Left ventricle myocardium superior (tissue), 1 donor: Measurements from ENCODE around the gene TRPT1. TPM values are rescaled to one million over a fixed set of nuclear protein-coding genes. Genes with fewer than 3 reads are reported as not detected.
A peak's percentile ranks its signal among the peaks of the same experiment; 100 is the strongest.

Source experiments
- ATAC-seq: fragments of 200-7000 bp; cut with Tn5 transposase; one replicate; pipeline ENCODE4 v1.9.1; 2020; ENCODE audit warnings: mild to moderate bottlenecking, moderate library complexity
- DNase-seq: peaks from one replicate; pipeline ENCODE4 v3.0.0-alpha.2; 2020
- intact Hi-C: fragments of 100-400 bp; cut with micrococcal nuclease; formaldehyde crosslinking; loops from one replicate; pipeline ENCODE4 v1.11.0; 2022
- total RNA-seq: library from RNA; stranded (reverse); fragmentation: NEBNext Ultra II Directional; extraction: Animal tissue kit (Norgen Biotek cat#: 25700); gene quantifications from one replicate; pipeline ENCODE4 v1.2.1, GENCODE V29; 2021
- donor health status: DM: no; HTN: yes; CAD: no; lungs with severe emphysema.

TRPT1 gene
- total RNA-seq, 1 donor from 2014 or later: 84.9 TPM

DNA sequence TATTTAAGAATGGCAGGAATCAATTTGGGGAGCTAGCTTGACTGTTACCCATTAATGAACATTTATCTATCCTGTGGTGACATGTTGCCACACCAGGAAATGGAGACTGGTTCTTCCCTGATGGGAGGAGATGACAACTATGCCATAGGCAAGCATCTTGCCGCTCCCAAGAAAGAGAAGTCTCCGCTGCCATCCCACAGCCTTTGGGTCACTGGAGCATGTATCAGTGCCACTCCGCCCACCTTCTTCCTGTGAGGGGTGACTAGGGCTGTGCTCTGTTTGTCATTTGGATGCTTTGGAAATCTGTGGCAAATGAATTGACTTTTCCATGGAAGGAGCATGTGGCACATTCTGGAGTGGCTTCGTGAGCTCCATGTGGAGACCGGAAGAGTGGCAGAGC is 33.6 kb downstream of the TRPT1 start:
- no peak for DNase-seq
- ATAC-seq: no peak
- intact Hi-C loops: no loop called here

DNA sequence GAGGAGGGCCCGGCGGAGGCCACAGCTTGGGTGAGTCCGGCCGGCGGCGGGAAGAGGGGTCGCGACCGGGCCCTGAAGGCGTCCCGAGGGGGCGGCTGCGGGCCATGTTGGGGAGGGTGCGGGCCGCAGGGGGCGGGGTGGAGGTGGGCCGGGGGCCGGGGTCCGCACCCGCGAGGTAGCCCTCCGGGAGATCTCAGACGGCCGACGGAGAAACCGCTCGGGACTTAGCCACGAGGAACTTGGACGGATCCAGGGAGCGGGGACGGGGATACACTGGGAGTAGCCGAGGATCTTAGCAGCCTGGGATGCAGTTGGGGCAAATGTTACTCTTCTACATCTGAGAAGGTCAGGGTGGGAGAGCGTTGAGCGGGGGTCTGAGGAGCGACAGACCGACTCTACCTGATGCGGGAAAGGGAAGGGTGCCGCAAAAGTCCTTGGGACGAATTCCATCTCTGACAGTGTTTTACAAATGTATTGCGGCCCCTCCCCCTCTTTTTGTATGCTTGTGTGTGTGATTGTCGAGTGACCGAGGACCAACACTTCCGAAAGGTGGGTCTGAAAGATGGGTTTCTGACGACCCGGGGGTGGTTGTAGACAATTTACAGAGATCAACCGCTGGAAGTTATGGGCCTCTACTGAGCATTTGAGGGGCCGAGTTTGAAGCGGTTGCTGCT is 39.4 kb downstream of the TRPT1 start:
- intact Hi-C loops: no loop called here
- ATAC-seq: no peak
- no peak for DNase-seq

DNA sequence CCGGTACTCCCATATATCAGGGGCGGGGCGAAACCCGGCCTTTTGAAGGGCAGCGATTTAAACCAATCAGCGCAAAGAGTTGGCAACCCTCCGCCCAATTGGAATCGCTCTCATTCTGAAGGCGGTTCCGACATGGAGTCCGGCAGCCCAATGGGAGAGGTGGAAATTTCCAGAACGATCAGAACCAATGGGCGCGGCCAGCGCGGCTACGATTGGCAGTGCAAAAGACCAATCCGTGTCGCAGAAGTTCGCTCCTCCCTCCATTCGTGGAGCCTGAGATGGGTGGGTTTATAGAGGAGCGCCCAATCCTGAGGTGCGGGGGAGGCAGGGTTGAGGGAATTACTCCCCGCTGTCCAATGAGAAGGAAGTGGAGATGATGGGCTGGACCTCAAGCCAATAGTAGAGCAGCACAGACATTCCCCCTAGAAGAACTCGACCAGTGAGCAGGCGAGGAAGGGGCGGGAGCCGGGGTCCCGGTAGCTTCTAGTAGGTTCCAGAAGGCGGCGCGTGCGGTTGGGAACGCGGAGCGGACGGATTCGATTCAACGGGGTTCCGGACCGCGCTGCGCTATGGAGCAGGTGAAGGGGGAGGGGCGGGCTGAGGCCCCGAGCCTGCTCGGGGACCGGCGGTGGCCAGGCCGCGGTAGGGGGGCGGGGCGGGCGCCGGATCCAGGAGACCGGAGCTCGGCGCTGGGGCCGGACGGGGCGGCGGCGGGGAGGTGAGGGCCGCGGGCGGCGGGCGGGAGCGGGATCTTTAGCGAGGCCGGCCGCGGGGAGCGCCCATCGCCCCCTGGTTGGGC is 40.1 kb downstream of the TRPT1 start, which contains the start of gene STIP1:
TSS of gene STIP1 (plus strand) at position 479 of the 799 bp plus-strand sequence. CDS start at position 570, 91 bp downstream.
- intact Hi-C loops: no loop called here
- peak; percentile 88 for ATAC-seq

GRCh38 chr11:64185175-64185692 is 40.8 kb downstream of the TRPT1 start:
- peak; percentile 57 for ATAC-seq
- peak; percentile 92 for DNase-seq
- intact Hi-C loops: no loop called here

More for the DNA sequence above, 40.1 kb downstream of the TRPT1 start, which contains the start of gene STIP1:
- peak; percentile 98 for DNase-seq

DNA sequence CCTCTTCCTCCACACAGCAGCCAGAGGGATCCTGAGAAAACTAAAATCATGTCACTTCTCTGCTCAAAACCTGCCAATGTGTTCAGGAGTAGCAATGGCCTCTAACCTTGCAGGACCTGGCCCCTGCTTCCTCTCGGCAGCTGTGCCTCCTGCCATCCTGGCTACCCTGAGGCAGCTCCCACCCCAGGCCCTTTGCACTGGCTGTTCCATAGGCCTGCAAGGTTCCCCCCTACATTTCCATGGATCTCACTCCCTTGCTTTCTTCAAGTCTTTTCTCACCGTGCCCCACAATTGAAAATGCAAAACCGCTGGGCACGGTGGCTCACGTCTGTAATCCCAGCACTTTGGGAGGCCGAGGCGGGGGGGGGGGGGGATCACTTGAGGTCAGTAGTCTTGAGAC is 42.1 kb downstream of the TRPT1 start:
- intact Hi-C loops: no loop called here
- no peak for DNase-seq
- no peak for ATAC-seq

GRCh38 chr11:64181506-64182411 is 44.2 kb downstream of the TRPT1 start:
- ATAC-seq (peak; percentile 71), DNase-seq (peak; percentile 94)
- intact Hi-C loops: no loop called here

GRCh38 chr11:64180891-64181290 is 45.1 kb downstream of the TRPT1 start:
- intact Hi-C loops: no loop called here
- DNase-seq: no peak
- no peak for ATAC-seq

DNA sequence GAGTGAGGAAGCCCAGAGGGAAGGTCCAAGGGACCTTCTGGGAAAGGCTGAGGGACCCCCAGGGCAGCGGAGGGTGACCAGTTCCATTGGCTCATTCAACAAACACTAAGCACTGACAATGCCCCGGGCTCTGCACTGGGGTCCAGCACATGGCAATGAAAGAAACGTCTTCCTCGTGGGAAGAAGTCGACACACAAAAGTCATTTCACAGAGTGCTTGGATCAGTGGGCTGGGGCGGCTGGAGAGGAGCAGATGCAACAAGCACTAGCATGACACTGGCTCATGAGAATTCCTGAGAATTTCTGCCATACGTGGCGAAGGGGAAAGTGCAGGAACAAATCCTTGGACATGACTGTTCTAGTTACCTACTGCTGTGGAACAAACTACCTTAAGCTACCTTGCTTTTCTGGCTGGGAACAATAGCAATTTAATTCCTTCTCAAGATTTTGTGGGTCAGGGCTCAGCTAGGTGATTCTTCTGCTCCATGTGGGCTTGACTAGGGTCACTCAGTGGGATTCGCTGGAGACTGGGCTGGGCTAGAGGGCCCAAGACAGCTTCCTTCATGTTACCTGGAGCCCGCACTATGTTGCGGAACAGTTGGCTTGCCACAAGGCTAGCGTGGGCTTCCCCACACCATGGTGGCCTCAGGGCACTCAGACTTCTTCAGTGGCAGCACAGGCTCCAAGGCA is 46.9 kb downstream of the TRPT1 start:
- ATAC-seq: no peak
- no peak for DNase-seq
- intact Hi-C loops: no loop called here

- DNase-seq: no peak
- intact Hi-C loops: no loop called here
- ATAC-seq: no peak
These were observed 47.8 kb downstream of the TRPT1 start for GRCh38 chr11:64178203-64178602.

- no peak for ATAC-seq
- intact Hi-C loops: no loop called here
- no peak for DNase-seq
These were observed 49.2 kb downstream of the TRPT1 start for GRCh38 chr11:64176751-64177150.

Other genes starting within 250 kb of the TRPT1 start
- 54.4 TPM for gene OTUB1, start 239.7 kb downstream of the TRPT1 start, total RNA-seq
- 0.45 TPM for gene FLRT1, start 190.3 kb downstream of the TRPT1 start, total RNA-seq
- 139 TPM for gene MACROD1, start 60.1 kb downstream of the TRPT1 start, total RNA-seq
- gene STIP1, start 40.0 kb downstream of the TRPT1 start, total RNA-seq: 127 TPM
- 6.9 TPM for gene FERMT3, start 19.5 kb downstream of the TRPT1 start, total RNA-seq
- 73.9 TPM for gene NUDT22, start 88 bp upstream of the TRPT1 start, total RNA-seq
- gene DNAJC4, start 4.4 kb upstream of the TRPT1 start, total RNA-seq: 59.1 TPM
- 305 TPM for gene VEGFB, start 8.4 kb upstream of the TRPT1 start, total RNA-seq
- gene FKBP2, start 14.9 kb upstream of the TRPT1 start, total RNA-seq: 50.0 TPM
- 132 TPM for gene PPP1R14B, start 20.8 kb upstream of the TRPT1 start, total RNA-seq
- 12.0 TPM for gene PLCB3, start 25.3 kb upstream of the TRPT1 start, total RNA-seq
- gene BAD, start 58.5 kb upstream of the TRPT1 start, total RNA-seq: 98.7 TPM
- 33.6 TPM for gene GPR137, start 59.7 kb upstream of the TRPT1 start, total RNA-seq
- not detected for gene KCNK4, start 65.1 kb upstream of the TRPT1 start, total RNA-seq
- not detected for gene CATSPERZ, start 74.2 kb upstream of the TRPT1 start, total RNA-seq
- 256 TPM for gene ESRRA, start 79.3 kb upstream of the TRPT1 start, total RNA-seq
- 83.4 TPM for gene TRMT112, start 91.4 kb upstream of the TRPT1 start, total RNA-seq
- 362 TPM for gene PRDX5, start 91.9 kb upstream of the TRPT1 start, total RNA-seq
- gene CCDC88B, start 114.0 kb upstream of the TRPT1 start, total RNA-seq: 7.2 TPM
- 15.1 TPM for gene RPS6KA4, start 133.0 kb upstream of the TRPT1 start, total RNA-seq